ENCODE data around the gene TBX21.
A peak's percentile ranks its signal among the peaks of the same experiment; 100 is the strongest.

The TBX21 gene

GRCh38 chr17:47731396-47731795 lies 1.6 kb upstream of the TBX21 start:
- Histone ChIP-seq H3K9ac (ENCODE audit: low read length) (no peak overlapping the region), H3F3A (ENCODE audit: insufficient read depth, low read length) (no peaks in the 10 kb centered on the region), H3K36me3 (replicated peaks; ENCODE audit: insufficient read depth, low read length) (no peaks in the 10 kb centered on the region), H3K4me2 (ENCODE audit: low read depth, low read length) (no peak overlapping the region), H3K4me1 (ENCODE audit: low read length) (no peaks in the 10 kb centered on the region), H3K27ac (ENCODE audit: low read length) (no peak overlapping the region), H3K9me3 (replicated peaks; ENCODE audit: insufficient read depth, low read length) (no peaks in the 10 kb centered on the region), H3K4me3 (ENCODE audit: low read length) (no peak overlapping the region), H2AFZ (ENCODE audit: low read length) (no peak overlapping the region), H4K20me1 (ENCODE audit: insufficient read depth, low read length) (no peaks in the 10 kb centered on the region), H3K9me2 (replicated peaks; ENCODE audit: insufficient read depth, low read length) (no peaks in the 10 kb centered on the region), H3K27me3 (replicated peaks; ENCODE audit: insufficient read depth, low read length) (peaks cover 35% of the 10 kb centered on the region), H3K79me2 (ENCODE audit: low read length) (no peaks in the 10 kb centered on the region)
- TF ChIP-seq EZH2 (optimal IDR thresholded peaks at IDR 0.05; ENCODE audit: low read depth, low read length) (no peak), CTCF (IDR thresholded peaks at IDR 0.05; ENCODE audit: low read length) (no peak), EZH2phosphoT487 (IDR thresholded peaks at IDR 0.05; ENCODE audit: low read length) (no peak)
- no peak for DNase-seq

GRCh38 chr17:47732399-47733046 lies 513 bp upstream of the TBX21 start:
- TF ChIP-seq EZH2 (optimal IDR thresholded peaks at IDR 0.05; ENCODE audit: low read depth, low read length) (no peak), CTCF (IDR thresholded peaks at IDR 0.05; ENCODE audit: low read length) (no peak), EZH2phosphoT487 (IDR thresholded peaks at IDR 0.05; ENCODE audit: low read length) (no peak)
- Histone ChIP-seq H3K27me3 (replicated peaks; ENCODE audit: insufficient read depth, low read length) (peaks cover 35% of the 10 kb centered on the region), H3K36me3 (replicated peaks; ENCODE audit: insufficient read depth, low read length) (no peaks in the 10 kb centered on the region), H3K4me1 (ENCODE audit: low read length) (no peaks in the 10 kb centered on the region), H4K20me1 (ENCODE audit: insufficient read depth, low read length) (no peaks in the 10 kb centered on the region), H3F3A (ENCODE audit: insufficient read depth, low read length) (no peaks in the 10 kb centered on the region), H3K9me3 (replicated peaks; ENCODE audit: insufficient read depth, low read length) (no peaks in the 10 kb centered on the region), H3K9me2 (replicated peaks; ENCODE audit: insufficient read depth, low read length) (no peaks in the 10 kb centered on the region), H3K27ac (ENCODE audit: low read length) (no peak overlapping the region), H3K79me2 (ENCODE audit: low read length) (no peaks in the 10 kb centered on the region), H3K9ac (ENCODE audit: low read length) (no peak overlapping the region), H3K4me3 (ENCODE audit: low read length) (peak overlapping the region; percentile 46), H3K4me2 (ENCODE audit: low read depth, low read length) (peak overlapping the region; percentile 72; the same call in 1 of the 2 replicates), H2AFZ (ENCODE audit: low read length) (no peak overlapping the region)
- no peak for DNase-seq

- Histone ChIP-seq H3K27ac (ENCODE audit: low read length) (no peak overlapping the region), H3K4me3 (ENCODE audit: low read length) (no peak overlapping the region), H3K79me2 (ENCODE audit: low read length) (no peaks in the 10 kb centered on the region), H3F3A (ENCODE audit: insufficient read depth, low read length) (no peaks in the 10 kb centered on the region), H3K27me3 (replicated peaks; ENCODE audit: insufficient read depth, low read length) (peaks cover 35% of the 10 kb centered on the region), H4K20me1 (ENCODE audit: insufficient read depth, low read length) (no peaks in the 10 kb centered on the region), H2AFZ (ENCODE audit: low read length) (no peak overlapping the region), H3K9me2 (replicated peaks; ENCODE audit: insufficient read depth, low read length) (no peaks in the 10 kb centered on the region), H3K9me3 (replicated peaks; ENCODE audit: insufficient read depth, low read length) (no peaks in the 10 kb centered on the region), H3K9ac (ENCODE audit: low read length) (no peak overlapping the region), H3K4me2 (ENCODE audit: low read depth, low read length) (peak overlapping the region; percentile 72), H3K4me1 (ENCODE audit: low read length) (no peaks in the 10 kb centered on the region), H3K36me3 (replicated peaks; ENCODE audit: insufficient read depth, low read length) (no peaks in the 10 kb centered on the region)
- DNase-seq, result no peak
- TF ChIP-seq EZH2 (optimal IDR thresholded peaks at IDR 0.05; ENCODE audit: low read depth, low read length) (peak; percentile 81), CTCF (IDR thresholded peaks at IDR 0.05; ENCODE audit: low read length) (no peak)
Observed at GRCh38 chr17:47733674-47734410, 806 bp downstream of the TBX21 start.
